Activated T-helper 2 cell treated with anti-CD3 and anti-CD28 coated beads, Interferon-gamma antibody, Interleukin-2, Interleukin-4, amounts not matched to agents 10 μg/mL and 5 μg/mL and 100 μg/mL, durations not matched to agents 14 hours and 24 hours and 36 hours (primary cell): ENCODE data around the gene KBTBD12. TPM values are rescaled to one million over a fixed set of nuclear protein-coding genes. Genes with fewer than 3 reads are reported as not detected.

Experiments
- DNase-seq: peaks from one replicate; pipeline ENCODE4 v3.0.0; 2021; ENCODE audit warnings: low spot score
- H3K27ac Mint-ChIP-seq: one replicate; pipeline ENCODE4 v1.8.0; 2021; ENCODE audit warnings: mixed read lengths
- H3K27me3 Mint-ChIP-seq: one replicate; pipeline ENCODE4 v1.8.0; 2021; ENCODE audit warnings: low read depth, mixed read lengths
- H3K36me3 Mint-ChIP-seq: one replicate; pipeline ENCODE4 v1.8.0; 2021; ENCODE audit warnings: low read depth, mixed read lengths
- H3K4me1 Mint-ChIP-seq: one replicate; pipeline ENCODE4 v1.8.0; 2021; ENCODE audit warnings: low read depth, mixed read lengths
- H3K4me3 Mint-ChIP-seq: one replicate; pipeline ENCODE4 v1.8.0; 2021; ENCODE audit warnings: low read depth, mild to moderate bottlenecking, moderate library complexity, mixed read lengths
- H3K9me3 Mint-ChIP-seq: one replicate; pipeline ENCODE4 v1.8.0; 2021; ENCODE audit warnings: mixed read lengths
- intact Hi-C: fragments of 100-400 bp; cut with micrococcal nuclease; formaldehyde crosslinking; loops from one replicate; pipeline ENCODE4 v1.15.1; 2023
- total RNA-seq: library from RNA; stranded (reverse); gene quantifications from 2 replicates; pipeline ENCODE4 v1.2.3, GENCODE V29; 2022

Gene KBTBD12
- total RNA-seq, 1 donor from 2014 or later, result 0.05 TPM

DNA sequence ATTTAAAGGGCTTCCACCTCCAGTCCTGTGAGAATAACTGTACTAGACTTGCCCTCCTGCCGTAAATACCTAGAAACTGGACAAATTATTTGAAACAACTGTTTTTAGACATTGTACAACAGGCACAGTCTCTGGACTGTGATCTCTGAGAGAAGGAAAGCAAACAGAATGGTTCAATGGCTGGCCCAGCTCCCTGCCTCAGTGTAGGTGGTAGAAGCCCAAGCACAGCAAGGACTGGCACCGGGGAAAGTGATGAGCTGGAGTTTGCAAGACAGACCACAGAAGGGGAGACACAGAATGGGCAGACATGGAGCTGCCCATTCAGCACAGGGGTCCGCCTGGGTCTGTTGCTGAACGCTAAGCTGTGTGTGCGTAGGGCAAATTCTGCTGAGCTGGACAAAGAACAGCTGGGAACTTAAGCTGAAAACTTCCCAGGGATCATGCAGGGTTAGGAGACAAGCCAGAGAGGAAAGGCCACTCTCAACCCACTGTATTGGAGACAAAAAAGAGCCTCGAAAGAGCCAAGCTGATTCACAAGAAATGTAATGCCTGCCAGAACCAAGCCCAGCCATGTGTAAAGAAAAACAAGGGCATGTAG is 84.6 kb downstream of the KBTBD12 start:
- Mint-ChIP-seq H3K27ac (no peak overlapping the region), H3K4me1 (no peaks in the 10 kb centered on the region), H3K36me3 (no peaks in the 10 kb centered on the region), H3K27me3 (peaks cover 11% of the 10 kb centered on the region), H3K9me3 (no peaks in the 10 kb centered on the region), H3K4me3 (no peak overlapping the region)
- intact Hi-C loops, result no loop called here
- DNase-seq, result no peak

- DNase-seq, result no peak
- no peaks in the 10 kb centered on the region for H3K36me3 Mint-ChIP-seq
- intact Hi-C loops, result no loop called here
- no peaks in the 10 kb centered on the region for H3K4me1 Mint-ChIP-seq
- H3K4me3 Mint-ChIP-seq, result no peak overlapping the region
- H3K9me3 Mint-ChIP-seq, result no peaks in the 10 kb centered on the region
- peaks cover 11% of the 10 kb centered on the region for H3K27me3 Mint-ChIP-seq
- no peak overlapping the region for H3K27ac Mint-ChIP-seq
Observed at GRCh38 chr3:128001576-128001975, 86.5 kb downstream of the KBTBD12 start.

DNA sequence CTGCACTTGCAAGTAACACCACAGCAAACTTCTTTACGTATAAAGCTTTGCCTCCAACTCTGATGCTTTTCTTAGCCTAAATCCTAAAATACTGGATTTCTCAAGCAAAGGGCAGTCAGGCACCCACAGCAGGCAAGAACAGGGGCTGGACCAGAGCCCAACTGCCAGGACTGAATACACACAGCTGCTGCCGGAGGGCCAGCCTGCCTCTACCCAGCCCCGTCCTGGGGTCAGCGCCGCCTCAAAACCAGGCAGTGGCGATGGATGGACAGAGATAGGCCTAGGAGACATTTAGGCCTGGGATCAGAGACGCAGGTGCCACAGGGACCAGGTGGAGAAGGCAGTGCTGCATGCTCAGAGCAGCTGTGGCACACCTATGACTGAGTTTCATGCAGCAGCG is 89.6 kb downstream of the KBTBD12 start:
- H3K27ac Mint-ChIP-seq, result no peak overlapping the region
- intact Hi-C loops, result no loop called here
- H3K4me1 Mint-ChIP-seq, result no peaks in the 10 kb centered on the region
- no peak overlapping the region for H3K4me3 Mint-ChIP-seq
- DNase-seq, result no peak
- H3K9me3 Mint-ChIP-seq, result no peaks in the 10 kb centered on the region
- peaks cover 9% of the 10 kb centered on the region for H3K27me3 Mint-ChIP-seq
- no peaks in the 10 kb centered on the region for H3K36me3 Mint-ChIP-seq

DNA sequence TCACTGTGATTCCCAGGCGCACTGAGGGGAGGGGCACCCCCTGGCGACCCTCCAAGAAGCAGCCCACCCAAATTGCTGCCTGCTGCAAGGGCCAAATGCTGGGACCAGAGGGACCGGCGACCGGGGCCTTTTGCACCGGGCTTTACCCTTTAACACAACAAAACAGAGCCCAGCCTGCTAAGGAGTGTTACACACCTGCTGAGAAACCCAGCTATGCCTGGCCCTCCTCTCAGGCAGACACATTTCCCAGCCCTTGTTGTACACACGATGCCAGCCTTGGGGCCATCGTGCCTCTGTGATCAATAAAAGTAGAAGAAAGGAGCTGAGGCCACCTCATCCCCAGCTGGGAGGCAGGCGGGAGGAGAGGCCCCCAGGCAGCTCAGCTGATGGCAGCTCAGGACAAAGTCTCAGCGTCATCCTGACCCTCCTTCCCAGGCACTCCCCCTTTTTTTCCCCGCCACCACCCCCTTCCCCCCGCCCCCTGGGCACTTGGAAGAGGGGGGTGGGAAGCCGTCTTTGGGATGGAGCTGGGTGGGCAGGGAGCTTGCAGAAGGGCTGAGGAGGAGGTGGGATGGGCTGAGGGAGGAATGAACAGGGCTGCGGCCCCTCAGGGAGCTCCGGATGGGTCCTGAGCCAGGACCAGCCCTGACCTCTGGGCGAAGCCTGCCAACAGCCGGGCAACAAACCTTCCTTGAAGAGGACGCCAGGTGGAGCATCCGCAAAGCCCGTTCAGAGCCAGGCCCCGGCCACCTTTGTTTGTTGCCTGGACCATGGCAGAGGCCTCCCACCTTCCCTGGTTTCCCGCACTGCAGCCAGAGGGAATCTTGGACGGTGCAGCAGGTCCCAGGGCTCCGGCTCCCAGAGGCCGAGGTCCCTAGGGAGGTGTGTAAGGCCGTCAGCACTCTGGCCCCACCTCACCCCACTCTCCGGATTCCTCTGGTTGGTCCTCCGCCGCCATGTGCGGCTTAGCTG is 91.3 kb downstream of the KBTBD12 start:
- H3K36me3 Mint-ChIP-seq, result no peaks in the 10 kb centered on the region
- intact Hi-C loops, result no loop called here
- H3K4me1 Mint-ChIP-seq, result peaks cover 1% of the 10 kb centered on the region
- H3K9me3 Mint-ChIP-seq, result no peaks in the 10 kb centered on the region
- DNase-seq, result no peak
- no peak overlapping the region for H3K27ac Mint-ChIP-seq
- peaks cover 3% of the 10 kb centered on the region for H3K27me3 Mint-ChIP-seq
- no peak overlapping the region for H3K4me3 Mint-ChIP-seq

DNA sequence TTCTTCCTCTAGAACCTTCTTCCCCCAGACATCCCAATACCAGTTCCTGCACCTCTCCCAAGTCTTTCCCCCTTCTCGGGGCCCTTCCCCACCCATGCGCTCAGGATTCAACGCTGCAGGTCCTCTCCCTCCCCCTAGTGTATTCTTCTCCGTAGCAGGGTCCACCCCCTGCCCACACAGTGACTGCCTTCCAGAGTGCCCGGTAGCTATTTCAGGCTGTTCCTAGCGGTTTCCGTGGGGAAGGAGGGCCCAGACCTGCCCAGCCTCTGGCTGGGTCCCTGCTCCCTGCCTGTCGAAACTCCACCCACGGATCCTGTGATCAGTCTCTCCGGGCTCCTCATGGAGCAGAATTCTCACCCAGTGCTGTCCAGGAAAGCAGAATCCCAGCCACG is 92.0 kb downstream of the KBTBD12 start:
- Mint-ChIP-seq H3K4me3 (no peak overlapping the region), H3K27me3 (peaks cover under 1% of the 10 kb centered on the region), H3K27ac (no peak overlapping the region), H3K9me3 (no peaks in the 10 kb centered on the region), H3K4me1 (peaks cover 4% of the 10 kb centered on the region), H3K36me3 (no peaks in the 10 kb centered on the region)
- no peak for DNase-seq
- intact Hi-C loops, result no loop called here

- Mint-ChIP-seq H3K4me3 (no peak overlapping the region), H3K36me3 (no peaks in the 10 kb centered on the region), H3K27me3 (peaks cover 1% of the 10 kb centered on the region), H3K27ac (no peak overlapping the region), H3K9me3 (no peaks in the 10 kb centered on the region), H3K4me1 (peaks cover 4% of the 10 kb centered on the region)
- DNase-seq, result no peak
- intact Hi-C loops, result no loop called here
Observed at GRCh38 chr3:128009952-128010846, 95.2 kb downstream of the KBTBD12 start.

DNA sequence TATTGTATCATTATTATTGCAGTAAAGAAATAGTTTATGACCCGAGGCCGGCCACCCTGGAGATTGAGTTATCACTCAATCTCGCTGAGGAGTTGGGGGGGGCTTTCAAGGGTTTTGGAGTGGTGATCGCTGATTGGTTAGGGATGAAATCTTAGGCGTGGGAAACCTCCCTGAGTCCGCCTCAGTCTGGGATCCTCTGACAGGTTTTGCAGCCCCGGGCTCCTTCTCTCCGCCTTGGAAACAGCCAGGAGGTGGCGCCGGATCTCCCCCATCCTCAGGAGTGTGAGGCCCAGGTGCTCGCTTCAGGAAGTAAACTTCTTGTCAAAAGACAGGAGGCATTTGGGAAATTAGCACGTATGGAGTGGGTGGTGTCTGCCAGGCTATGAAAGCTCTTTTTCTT is 96.1 kb downstream of the KBTBD12 start:
- no peak for DNase-seq
- Mint-ChIP-seq H3K36me3 (no peaks in the 10 kb centered on the region), H3K27ac (no peak overlapping the region), H3K4me3 (no peak overlapping the region), H3K27me3 (peaks cover 1% of the 10 kb centered on the region), H3K9me3 (no peaks in the 10 kb centered on the region), H3K4me1 (peaks cover 4% of the 10 kb centered on the region)
- intact Hi-C loops, result no loop called here

GRCh38 chr3:128012050-128012449 is 97.0 kb downstream of the KBTBD12 start:
- no peaks in the 10 kb centered on the region for H3K36me3 Mint-ChIP-seq
- H3K9me3 Mint-ChIP-seq, result peaks cover 4% of the 10 kb centered on the region
- H3K4me3 Mint-ChIP-seq, result no peak overlapping the region
- intact Hi-C loops, result no loop called here
- DNase-seq, result no peak
- H3K4me1 Mint-ChIP-seq, result peaks cover 4% of the 10 kb centered on the region
- peaks cover 5% of the 10 kb centered on the region for H3K27me3 Mint-ChIP-seq
- H3K27ac Mint-ChIP-seq, result no peak overlapping the region

DNA sequence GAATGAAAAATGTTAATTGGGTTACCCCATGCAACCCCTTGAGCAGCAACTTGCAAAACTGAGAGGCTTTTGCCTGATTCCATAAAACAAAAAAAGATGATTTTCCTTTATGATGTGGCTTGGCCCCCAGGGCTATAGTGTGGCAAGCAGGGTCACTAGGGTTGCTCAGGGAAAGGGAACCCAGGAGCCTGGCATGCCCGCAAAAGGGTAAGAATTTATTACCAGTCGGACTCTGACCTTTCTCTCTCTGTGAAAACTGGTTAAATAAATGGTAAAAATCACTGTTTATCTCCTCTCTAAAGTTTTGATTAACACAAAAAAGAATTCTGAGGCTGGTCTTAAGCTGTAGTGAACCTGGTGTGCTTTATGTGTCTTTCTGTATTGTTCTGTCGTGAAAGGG is 99.5 kb downstream of the KBTBD12 start:
- H3K36me3 Mint-ChIP-seq, result no peaks in the 10 kb centered on the region
- H3K4me3 Mint-ChIP-seq, result no peak overlapping the region
- no peak overlapping the region for H3K27ac Mint-ChIP-seq
- peaks cover 5% of the 10 kb centered on the region for H3K27me3 Mint-ChIP-seq
- no peak for DNase-seq
- intact Hi-C loops, result no loop called here
- H3K4me1 Mint-ChIP-seq, result peaks cover 4% of the 10 kb centered on the region
- H3K9me3 Mint-ChIP-seq, result peaks cover 4% of the 10 kb centered on the region

DNA sequence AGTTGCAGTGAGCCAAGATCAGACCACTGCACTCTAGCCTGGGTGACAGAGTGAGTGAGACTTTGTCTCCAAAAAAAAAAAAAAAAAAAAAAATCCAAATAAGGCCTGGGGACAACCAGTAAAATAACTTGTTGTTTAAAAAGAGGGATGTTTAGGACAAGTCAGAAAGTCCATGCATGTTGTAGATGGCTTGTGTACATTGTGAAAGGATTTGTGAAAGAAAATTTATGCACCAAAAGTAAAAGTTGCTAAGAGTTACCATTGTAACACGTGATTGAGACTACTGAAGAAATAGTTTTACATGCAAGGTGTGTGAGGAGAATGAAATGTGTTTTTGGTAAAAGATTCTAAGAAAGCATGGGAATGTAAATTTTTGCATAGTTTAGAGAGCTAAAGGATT is 101.5 kb downstream of the KBTBD12 start:
- Mint-ChIP-seq H3K36me3 (no peaks in the 10 kb centered on the region), H3K27ac (no peak overlapping the region), H3K9me3 (peaks cover 4% of the 10 kb centered on the region), H3K27me3 (peaks cover 5% of the 10 kb centered on the region), H3K4me1 (peaks cover under 1% of the 10 kb centered on the region), H3K4me3 (no peak overlapping the region)
- no peak for DNase-seq
- intact Hi-C loops, result no loop called here

DNA sequence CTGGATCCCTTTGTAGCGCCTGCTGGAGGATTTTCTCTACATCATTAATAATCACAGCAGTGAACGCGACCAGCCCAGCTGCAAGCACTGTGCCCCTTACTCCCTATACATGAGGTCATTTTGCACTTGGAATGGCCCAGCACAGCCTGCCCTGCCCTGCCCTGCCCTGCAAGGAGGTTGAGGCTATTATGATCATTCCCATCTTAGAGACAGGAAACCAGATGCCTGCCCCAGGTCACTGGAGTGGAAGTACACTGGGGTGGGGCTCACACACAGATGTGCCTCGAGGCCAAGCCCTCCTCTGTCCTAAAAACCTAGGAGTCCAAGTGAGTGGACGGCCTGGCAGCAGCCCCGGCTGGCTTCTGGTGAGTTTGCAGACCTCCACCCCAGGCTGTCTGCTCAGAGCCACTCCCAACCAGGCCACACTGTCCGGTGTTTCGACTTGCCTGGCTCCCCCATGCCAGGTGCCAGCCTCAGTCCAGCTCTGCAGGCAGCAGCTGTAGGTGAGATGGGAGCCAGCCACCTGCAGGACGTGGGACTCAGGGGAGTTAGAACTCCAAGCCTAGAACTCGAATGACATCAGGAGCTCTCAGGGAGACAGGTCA is 106.8 kb downstream of the KBTBD12 start:
- no peak for DNase-seq
- no peaks in the 10 kb centered on the region for H3K9me3 Mint-ChIP-seq
- no peak overlapping the region for H3K4me3 Mint-ChIP-seq
- peaks cover 17% of the 10 kb centered on the region for H3K27me3 Mint-ChIP-seq
- no peak overlapping the region for H3K27ac Mint-ChIP-seq
- no peaks in the 10 kb centered on the region for H3K36me3 Mint-ChIP-seq
- no peaks in the 10 kb centered on the region for H3K4me1 Mint-ChIP-seq
- intact Hi-C loops, result no loop called here

GRCh38 chr3:128033102-128033501 is 118.1 kb downstream of the KBTBD12 start:
- peaks cover 13% of the 10 kb centered on the region for H3K27me3 Mint-ChIP-seq
- no peak overlapping the region for H3K4me3 Mint-ChIP-seq
- no peaks in the 10 kb centered on the region for H3K4me1 Mint-ChIP-seq
- no peaks in the 10 kb centered on the region for H3K9me3 Mint-ChIP-seq
- intact Hi-C loops, result no loop called here
- no peak overlapping the region for H3K27ac Mint-ChIP-seq
- DNase-seq, result no peak
- no peaks in the 10 kb centered on the region for H3K36me3 Mint-ChIP-seq
